HG03571 (cell line): ENCODE results near the gene ABLIM1.

Source experiments
- ATAC-seq: cut with Tn5 transposase; IDR thresholded peaks from one replicate; pipeline ENCODE4 v1.9.1; 2021; ENCODE audit not compliant: unreplicated experiment

Gene ABLIM1

GRCh38 chr10:114649217-114649903, 8.7 kb downstream of the ABLIM1 start:
- ATAC-seq: no peak

GRCh38 chr10:114648368-114648767, 9.7 kb downstream of the ABLIM1 start:
- no peak for ATAC-seq

GRCh38 chr10:114647545-114648138, 10.4 kb downstream of the ABLIM1 start:
- no peak for ATAC-seq

GRCh38 chr10:114646426-114646825, 11.6 kb downstream of the ABLIM1 start:
- no peak for ATAC-seq

GRCh38 chr10:114645706-114646105, 12.4 kb downstream of the ABLIM1 start:
- no peak for ATAC-seq

- ATAC-seq: no peak
These were observed 14.9 kb downstream of the ABLIM1 start for GRCh38 chr10:114643158-114643557.

- no peak for ATAC-seq
These were observed 15.3 kb downstream of the ABLIM1 start for GRCh38 chr10:114642729-114643128.

- no peak for ATAC-seq
These were observed 19.1 kb downstream of the ABLIM1 start for GRCh38 chr10:114638821-114639625.

GRCh38 chr10:114635797-114636550, 22.1 kb downstream of the ABLIM1 start:
- no peak for ATAC-seq

- no peak for ATAC-seq
These were observed 23.0 kb downstream of the ABLIM1 start for GRCh38 chr10:114635101-114635500.

- no peak for ATAC-seq
These were observed 23.5 kb downstream of the ABLIM1 start for GRCh38 chr10:114634609-114634979.

- ATAC-seq: no peak
These were observed 25.0 kb downstream of the ABLIM1 start for GRCh38 chr10:114632869-114633715.

GRCh38 chr10:114631666-114632417, 26.2 kb downstream of the ABLIM1 start:
- ATAC-seq: no peak

- ATAC-seq: no peak
These were observed 26.9 kb downstream of the ABLIM1 start for GRCh38 chr10:114631090-114631665.

GRCh38 chr10:114629824-114630730, 28.0 kb downstream of the ABLIM1 start:
- ATAC-seq: no peak

GRCh38 chr10:114629083-114629823, 28.8 kb downstream of the ABLIM1 start:
- no peak for ATAC-seq

GRCh38 chr10:114628106-114628505, 30.0 kb downstream of the ABLIM1 start:
- no peak for ATAC-seq

- ATAC-seq: no peak
These were observed 31.2 kb downstream of the ABLIM1 start for GRCh38 chr10:114626841-114627240.
